Measurements from ENCODE around the gene NKIRAS1.
A peak's percentile ranks its signal among the peaks of the same experiment; 100 is the strongest.

NKIRAS1 gene

DNA sequence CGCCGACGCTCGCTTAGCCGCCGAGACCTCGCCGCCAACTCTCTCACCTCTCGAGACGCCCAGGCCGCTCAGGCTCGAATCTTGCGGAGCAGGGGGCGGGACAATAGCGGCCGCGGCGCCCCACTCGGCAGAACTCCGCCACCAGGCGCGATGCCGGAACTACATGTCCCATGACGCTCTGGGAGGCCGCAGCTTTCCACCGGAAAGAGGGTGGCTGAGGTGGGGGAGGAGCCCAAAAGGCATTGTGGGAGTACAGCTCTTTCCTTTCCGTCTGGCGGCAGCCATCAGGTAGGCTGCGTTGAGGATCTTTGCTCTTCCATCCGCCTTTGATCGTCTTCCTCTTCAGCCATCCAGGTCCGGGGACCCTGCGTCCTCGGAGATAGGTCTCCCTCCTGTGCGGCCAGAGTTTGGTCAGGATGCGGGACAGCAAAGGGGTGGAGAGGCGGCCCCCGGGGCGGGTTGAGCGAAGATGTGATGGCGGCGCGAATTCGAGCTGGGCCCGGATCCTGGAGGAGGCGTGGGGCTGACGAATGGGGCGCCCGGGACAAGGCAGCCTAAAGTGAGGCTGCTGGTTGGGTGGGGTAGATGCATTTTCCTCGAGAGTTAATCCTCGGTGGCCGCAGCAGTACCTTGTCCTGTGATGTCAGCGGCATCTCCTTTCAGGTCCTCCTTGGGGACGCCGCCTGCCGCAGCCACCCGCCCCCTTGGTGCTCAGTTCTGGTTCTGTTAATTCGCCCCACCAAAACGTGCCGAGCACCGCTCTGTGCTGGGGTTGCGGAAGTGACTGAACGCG lies at the start of gene NKIRAS1, which contains the start of gene RPL15:
Gene NKIRAS1 (minus strand): TSS at position 105 of the 793 bp plus-strand sequence. CDS start 6,086 bp downstream, outside the sequence.
Gene RPL15 (plus strand): TSS at position 247 of the 793 bp plus-strand sequence. CDS start 728 bp downstream, outside the sequence.
- peak; percentile 91 to 93 for DNase-seq (ENCODE audit: low read depth in 2 of 2)

DNA sequence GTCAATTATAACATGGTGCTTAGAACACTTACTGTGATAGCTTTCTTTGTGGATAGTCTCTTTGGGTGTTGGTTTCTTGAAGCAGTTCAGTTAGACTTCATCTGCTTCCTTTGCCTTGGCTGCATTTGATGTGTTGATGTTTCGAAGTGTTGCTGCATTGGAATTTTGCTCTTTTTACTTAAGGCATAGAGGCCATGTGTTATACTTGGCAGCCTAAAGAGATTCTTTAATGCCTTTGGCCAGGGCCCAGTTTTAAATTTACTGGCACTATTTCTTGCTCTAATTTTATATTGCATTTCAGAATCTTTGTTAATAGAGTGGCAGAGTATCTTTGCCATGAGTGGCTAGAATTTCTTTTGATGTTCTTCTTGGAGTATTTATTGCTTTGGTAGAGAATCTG lies 49.5 kb upstream of the NKIRAS1 start:
- peak; percentile 75 to 82 for DNase-seq (ENCODE audit: low read depth in 2 of 2)

DNA sequence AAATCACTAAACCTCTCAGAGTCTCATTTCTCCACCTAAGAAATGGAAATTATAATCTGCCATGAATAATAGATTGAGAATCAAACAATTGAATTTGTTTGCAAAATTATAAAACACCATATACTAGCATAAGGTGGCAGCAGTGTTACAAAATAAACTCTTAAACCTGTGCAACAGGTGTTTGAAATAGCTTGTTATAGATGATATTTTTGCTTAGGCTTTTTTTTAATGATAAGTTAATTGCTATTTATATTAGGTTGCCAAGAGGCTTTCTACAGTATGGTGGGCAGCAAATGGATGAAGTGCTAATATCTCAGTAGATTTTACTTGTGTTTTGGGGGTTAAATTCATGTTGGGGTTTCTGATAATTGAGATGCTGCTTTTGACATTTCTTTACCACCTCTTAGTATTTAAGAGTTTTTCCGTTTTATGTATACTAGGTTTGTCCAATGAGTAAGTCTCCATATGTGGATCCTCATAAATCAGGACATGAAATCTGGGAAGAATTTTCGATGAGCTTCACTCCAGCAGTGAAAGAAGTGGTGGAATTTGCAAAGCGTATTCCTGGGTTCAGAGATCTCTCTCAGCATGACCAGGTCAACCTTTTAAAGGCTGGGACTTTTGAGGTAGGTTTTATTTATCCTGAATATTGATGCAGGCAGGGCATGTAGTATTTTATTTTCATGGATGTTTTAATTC lies 47.9 kb upstream of the NKIRAS1 start:
- DNase-seq (ENCODE audit: low read depth in 2 of 2), result no peak

DNA sequence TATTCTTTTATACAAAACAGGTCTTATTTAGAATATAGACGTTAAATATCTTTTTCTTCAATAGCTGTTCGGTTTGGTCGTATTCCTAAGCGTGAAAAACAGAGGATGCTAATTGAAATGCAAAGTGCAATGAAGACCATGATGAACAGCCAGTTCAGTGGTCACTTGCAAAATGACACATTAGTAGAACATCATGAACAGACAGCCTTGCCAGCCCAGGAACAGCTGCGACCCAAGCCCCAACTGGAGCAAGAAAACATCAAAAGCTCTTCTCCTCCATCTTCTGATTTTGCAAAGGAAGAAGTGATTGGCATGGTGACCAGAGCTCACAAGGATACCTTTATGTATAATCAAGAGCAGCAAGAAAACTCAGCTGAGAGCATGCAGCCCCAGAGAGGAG lies 45.1 kb upstream of the NKIRAS1 start:
- no peak for DNase-seq (ENCODE audit: low read depth in 2 of 2)

DNA sequence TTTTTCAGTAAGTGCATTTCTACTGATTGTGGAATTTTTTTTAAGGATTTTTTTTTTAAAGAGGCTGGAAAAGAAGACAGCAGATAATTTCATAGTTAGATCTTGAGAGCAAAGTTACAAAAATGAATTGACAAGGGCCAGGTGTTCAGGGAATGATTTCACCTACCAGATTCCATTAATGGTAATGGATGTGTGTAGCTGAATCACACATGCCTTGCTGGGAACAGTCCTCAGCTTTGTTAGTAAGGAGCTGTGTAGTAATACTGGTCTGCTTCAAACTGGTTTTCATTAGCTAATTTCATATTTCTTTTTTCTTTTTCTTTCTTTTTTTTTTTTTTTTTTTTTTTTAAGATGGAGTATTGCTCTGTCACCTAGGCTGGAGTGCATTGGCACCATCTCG lies 44.3 kb upstream of the NKIRAS1 start:
- DNase-seq (ENCODE audit: low read depth in 2 of 2), result no peak

DNA sequence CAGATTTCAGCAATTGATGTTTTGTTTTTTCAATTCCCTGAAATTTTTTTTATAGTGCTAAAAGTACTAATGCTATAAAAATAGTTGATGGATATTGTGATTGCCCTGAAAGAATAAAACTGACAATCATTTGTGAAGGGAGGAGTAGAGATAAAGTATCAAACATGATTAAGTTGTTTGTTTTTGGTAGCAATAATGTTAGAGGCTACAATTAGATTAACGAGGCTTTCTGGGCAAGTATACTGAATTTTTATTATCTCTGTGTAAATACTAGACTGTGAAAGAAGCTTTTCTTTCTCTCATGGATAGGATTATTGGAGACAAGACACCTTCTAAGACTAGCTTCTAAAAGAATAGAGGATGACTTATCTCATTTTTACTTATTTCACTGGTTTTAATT lies 43.9 kb upstream of the NKIRAS1 start:
- DNase-seq (ENCODE audit: low read depth in 2 of 2), result no peak

DNA sequence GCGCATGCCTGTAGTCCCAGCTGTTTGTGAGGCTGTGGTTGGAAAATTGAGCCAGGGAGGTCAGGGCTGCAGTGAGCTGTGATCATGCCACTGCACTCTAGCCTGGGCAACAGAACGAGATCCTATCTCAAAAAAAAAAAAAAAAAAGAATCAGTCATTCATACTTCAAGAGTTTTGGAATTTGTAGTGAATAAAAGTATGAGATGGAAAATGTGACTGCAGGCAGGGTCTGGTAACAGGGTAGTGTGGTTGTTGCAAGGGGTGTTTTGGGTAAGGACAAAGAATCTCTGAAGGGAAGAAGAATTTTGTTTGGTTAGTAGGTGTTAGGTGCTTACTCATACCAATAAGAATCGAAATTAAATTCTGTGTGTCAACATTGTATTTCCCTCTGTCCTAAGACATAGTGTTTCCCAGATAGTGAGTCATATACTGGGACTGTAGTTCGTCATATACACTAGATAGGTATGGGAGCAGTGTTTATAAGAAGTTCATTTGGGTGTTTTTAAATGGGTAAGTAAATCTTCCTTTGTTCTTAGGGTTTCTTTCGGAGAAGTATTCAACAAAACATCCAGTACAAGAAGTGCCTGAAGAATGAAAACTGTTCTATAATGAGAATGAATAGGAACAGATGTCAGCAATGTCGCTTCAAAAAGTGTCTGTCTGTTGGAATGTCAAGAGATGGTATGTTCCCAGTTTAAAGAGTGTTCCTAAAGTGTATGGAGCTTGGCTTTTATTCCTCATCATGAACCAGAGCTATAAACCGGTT lies 42.5 kb upstream of the NKIRAS1 start:
- peak; percentile 49 to 57 for DNase-seq (ENCODE audit: low read depth in 2 of 2)

DNA sequence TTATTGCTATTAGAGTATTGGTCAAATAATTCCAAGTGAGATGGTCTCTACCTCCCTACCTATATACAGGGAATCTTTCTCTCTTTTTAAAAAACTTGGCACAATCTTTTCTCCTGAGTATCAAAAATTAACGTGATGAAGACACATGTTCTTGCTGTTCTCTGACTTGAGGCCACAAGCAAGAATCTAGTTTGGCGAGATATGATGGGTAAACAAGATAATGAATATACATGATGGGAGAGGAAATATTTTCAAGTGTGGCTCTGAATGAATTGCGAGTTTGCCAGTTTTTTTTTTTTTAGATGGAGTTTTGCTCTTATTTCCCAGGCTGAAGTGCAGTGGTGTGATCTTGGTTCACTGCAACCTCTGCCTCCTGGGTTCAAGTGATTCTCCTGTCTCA lies 39.9 kb upstream of the NKIRAS1 start:
- no peak for DNase-seq (ENCODE audit: low read depth in 2 of 2)

DNA sequence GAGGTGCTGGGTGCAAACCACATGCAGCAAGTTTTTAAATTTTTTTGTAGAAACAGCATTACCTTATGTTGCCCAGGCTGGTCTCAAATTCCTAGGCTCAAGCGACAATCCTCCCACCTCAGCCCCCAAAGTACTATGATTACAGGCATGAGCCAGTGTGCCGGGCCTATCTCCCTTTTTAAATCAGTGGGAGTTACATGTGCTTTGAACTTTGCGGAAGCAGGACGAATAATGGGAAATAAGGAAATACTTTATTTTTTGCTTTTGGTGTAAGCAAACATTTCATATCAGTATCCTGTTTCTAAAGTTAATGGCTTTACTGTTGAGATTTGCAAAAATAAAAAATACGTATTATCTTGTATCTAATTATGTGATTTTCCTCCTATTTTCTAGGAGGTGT lies 37.4 kb upstream of the NKIRAS1 start:
- no peak for DNase-seq (ENCODE audit: low read depth in 2 of 2)

DNA sequence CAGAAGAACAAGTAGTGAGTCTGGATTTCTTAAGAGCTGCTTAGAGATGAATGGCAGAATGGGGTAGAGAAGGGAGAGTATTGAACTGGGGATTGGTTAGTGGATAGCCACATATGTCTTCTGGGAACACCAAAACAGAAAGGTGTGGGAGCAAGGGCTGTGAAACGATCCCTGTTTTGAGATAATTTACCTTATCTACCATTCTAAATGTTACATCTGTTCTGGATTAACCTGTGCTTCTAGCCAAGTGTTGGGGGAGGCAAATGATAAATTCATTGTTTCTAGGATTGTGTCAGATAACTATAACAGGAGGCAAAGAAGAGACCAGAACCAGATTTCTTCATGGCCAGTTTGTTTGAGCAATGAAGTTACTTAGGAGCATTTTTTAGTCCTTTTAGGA lies 36.7 kb upstream of the NKIRAS1 start:
- DNase-seq (ENCODE audit: low read depth in 2 of 2), result no peak

DNA sequence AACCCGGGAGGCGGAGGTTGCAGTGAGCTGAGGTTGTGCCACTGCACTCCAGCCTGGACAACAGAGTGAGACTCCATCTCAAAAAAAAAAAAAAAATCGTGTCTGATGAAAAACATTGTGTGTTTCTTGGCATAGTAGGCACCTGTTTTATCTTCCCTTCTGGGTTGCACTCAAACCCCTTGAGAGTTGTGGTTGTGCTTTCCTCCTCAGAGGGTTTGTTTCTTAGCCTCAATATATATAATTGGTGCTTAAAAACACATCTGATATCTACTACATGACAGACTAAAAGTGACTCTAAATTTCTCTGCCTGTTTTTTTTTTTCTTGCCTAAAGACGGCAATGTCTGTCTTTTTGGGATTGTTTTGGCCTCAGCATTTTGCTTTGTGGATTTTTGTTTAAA lies 35.9 kb upstream of the NKIRAS1 start:
- no peak for DNase-seq (ENCODE audit: low read depth in 2 of 2)

DNA sequence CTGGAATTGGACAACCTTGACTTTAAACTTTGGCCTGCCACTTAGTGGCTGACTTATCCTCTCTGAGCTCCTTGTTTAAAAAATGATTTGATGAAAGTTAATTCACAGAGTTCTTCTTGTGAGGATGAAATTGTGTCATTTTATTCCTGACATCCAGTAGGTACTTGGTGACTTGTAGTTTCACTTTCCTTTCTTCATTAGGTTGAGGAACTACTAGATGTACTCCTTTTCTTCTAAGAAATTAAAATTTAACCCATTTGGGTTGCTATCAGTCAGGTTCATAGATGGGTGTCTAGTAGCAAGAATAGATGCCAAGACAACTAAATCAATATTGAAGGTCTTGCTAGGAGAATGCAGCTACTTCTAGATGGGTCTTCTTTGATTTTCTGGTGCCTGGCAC lies 33.5 kb upstream of the NKIRAS1 start:
- DNase-seq (ENCODE audit: low read depth in 2 of 2), result no peak

DNA sequence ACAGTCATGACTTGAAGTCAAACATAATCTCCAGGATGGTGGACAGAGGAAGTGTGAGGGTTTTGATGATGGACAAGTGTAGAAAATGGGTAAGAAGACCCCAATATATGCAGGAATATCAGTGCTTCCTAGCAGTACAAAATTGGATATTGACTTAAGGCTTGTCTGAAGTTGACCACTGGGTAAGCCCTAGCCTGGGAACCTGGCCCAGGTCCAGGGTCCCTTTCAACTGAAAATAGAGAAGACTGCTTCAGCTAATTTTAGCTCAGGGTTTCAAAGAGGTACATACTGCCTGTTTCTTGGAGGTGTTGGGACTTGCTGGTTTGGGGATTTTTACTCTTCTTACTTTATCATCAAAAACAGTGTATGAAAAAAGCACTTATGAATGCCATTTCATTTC lies 33.0 kb upstream of the NKIRAS1 start:
- DNase-seq (ENCODE audit: low read depth in 2 of 2), result no peak

DNA sequence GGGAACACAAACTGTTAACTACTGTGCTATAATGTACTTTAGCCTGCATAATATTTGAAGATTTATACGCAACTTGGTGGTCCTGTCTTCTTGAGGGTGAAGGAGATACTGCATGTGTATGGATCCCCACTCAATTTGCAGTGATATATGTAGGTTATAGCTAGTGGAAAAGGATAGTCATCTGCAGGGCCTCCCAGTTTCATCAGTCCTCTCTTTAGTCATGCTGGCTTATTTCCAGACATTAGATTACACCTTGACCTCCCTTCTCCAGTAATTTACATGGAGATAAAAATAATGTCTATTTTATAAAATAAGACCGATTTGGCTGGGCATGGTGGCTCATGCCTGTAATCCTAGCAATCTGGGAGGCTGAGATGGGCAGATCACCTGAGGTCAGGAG lies 32.0 kb upstream of the NKIRAS1 start:
- no peak for DNase-seq (ENCODE audit: low read depth in 2 of 2)

DNA sequence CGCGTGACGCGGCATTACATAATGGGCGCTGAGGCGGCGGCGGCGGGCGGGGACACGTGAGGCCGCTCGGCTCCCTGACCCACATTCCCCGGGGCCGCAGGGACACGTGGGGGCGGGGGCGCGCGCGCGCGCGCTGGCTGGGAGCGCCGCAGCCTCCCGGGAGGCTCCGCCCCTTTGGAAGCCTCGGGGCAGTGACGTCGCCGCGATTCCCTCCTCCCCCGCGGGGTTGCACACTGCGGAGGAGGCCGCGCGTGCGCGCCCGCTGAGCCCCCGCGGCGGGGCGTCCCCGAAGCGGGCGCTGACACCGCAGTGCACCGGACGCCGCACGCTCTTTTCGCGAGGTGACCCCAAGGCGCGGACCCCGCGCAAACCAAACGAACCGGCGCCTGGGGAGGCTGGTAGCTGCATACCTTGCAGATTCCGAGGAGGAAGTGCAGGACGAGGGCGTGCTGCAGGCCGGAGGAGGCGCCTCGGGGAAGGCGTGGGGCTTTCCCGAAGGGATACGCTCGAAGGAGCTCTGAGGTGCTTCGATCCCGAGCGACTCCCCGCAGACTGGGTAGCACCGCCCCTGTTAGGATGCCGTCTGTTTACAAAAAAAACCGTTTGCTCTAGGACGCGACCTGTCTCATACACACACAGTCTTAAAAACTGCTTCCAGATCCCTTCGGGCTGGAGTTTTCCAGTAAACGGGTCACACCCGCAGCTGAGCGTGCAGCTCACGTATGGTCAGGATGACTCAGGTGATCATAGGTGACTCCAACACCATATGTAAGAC lies 29.3 kb upstream of the NKIRAS1 start:
- peak; percentile 94 to 95 for DNase-seq (ENCODE audit: low read depth in 2 of 2)

DNA sequence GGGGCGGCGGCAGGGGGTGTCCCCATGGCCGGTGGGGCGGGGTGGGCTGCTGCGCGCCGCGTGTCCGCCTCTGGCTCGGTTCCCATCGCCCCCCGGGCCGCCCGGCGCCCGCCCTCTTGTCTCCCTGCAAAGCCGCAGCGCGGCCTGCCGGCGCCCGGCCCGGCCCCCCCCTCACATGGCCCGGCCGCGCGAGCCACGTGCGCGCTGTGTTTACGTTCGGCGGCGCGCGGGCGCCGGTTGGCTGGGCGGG lies 28.8 kb upstream of the NKIRAS1 start:
- no peak for DNase-seq (ENCODE audit: low read depth in 2 of 2)

DNA sequence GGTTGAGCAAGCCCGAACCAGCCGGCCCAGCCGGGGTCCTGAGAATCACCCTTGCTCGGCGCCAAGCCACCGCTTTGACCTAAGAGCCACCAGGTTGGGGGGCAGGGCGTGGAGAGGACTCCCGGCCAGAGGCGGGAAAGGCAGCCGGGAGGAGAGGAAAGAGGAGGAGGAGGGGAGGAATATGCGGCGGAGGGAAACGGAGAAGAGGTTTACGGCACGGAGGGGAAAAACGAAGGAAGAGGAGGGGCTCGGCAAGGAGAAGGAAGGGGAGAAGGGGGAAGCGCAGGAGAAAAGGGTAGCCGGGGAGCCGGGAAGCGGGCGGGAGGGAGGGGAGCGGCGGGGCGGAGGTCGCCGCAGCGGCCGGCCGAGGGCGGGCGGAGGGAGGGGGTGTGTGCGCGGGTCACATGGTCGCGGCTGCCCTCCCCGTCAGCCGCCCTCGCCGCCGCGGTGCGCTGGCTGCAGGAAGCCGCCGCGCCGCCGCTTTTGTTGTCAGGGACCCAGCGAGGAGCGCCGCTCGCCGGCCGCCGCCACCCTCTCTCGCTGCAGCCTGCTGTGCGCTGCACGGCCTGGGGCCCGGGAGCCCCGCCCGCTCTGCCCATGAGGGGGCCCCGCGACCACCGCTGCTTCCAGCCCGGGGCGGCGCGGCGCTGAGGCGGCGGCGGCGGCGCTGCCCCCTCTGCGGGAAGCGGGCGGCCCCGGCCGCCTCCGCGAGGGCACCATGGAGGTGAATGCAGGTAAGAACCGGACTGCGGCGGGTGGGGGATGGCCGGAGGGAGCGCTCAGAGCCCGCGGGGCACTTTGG lies 28.3 kb upstream of the NKIRAS1 start, which contains the start of gene NR1D2:
Gene NR1D2 (plus strand): TSS at position 426 of the 802 bp plus-strand sequence. CDS start 293 bp downstream, at position 719.
- DNase-seq (ENCODE audit: low read depth in 2 of 2), result peak; percentile 46 to 47

DNA sequence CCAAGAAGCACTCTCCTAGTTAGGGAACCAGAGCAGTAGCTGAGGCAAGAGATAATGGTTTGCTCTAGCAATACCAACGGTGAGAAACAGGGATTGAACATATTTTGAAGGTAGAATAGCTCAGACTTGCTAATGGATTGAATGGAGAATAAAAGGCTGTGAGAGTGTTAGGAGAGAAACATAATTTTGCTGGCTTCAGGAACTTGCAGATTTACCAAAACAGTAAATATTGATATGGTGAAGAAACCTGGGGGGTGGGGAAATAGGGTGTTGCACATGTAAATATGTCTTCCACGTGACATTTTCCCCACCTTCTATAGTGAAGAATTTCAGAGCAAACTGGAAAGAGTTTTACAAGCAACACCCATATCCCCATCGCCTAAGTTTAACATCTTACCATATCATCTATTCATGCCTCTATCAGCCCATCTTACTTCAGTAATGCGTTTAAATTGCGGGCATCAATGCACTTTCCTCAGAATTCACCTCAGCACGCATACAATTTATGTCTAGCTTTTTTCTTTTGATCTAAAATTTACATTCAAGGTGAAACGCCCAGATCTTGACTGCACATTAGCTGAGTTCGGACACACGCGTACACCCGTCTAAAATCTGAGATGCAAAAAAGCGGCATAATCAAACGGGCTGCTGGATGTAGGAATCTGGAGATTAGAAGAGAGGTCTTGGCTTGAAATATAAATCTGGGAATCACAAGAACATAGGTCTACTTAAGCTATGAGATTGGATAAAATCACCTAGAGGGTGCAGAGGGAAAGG lies 27.4 kb upstream of the NKIRAS1 start:
- DNase-seq (ENCODE audit: low read depth in 2 of 2), result no peak

DNA sequence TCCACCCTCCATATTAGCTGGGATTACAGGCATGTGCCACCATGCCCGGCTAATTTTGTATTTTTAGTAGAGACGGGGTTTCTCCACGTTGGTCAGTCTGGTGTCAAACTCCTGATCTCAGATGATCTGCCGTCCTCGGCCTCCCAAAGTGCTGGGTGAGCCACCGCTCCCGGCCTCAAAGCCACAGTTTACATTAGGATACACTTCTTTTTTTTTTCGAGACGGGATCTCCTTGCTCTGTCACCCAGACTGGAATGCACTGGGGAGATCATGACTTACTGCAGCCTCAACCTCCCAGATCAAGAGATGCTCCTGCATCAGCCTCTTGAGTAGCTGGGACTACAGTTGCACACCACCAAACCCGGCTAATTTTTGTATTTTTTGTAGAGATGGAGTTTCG lies 25.8 kb upstream of the NKIRAS1 start:
- no peak for DNase-seq (ENCODE audit: low read depth in 2 of 2)

DNA sequence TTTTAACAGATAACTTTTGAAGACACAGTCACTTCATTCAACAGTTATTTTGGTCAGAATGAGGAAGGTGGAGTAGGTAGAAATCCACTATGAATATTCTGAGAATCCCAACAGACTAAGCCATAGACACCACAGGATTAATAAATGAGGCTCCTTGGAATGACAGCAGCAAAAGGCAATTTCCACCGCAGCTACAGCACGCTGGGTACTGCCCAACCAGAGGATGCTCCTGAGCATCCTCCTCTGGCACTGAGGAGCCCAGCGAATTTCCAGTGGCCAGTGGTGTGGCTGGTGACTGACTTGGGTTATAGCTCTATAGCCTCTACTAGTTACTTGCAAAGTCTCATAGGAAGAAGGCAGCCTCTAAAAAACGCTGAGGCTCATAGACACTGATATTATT lies 24.6 kb upstream of the NKIRAS1 start:
- DNase-seq (ENCODE audit: low read depth in 2 of 2), result no peak

Data from fibroblast of skin of left biceps (primary cell).